HEK293T (cell line): ENCODE data around the gene FTCD.

Experiments used
- ARNT ChIP-seq: fragments of 450-650 bp; IDR thresholded peaks from 2 replicates; pipeline ENCODE4 v1.6.1; 2017; ENCODE audit warnings: mild to moderate bottlenecking
- BHLHE40 ChIP-seq: fragments of 450-650 bp; IDR thresholded peaks from 2 replicates; pipeline ENCODE4 v1.6.1; 2016; ENCODE audit warnings: mild to moderate bottlenecking, moderate library complexity, borderline replicate concordance
- L3MBTL2 ChIP-seq: fragments of 450-650 bp; conservative IDR thresholded peaks from 2 replicates; pipeline ENCODE4 v1.6.1; 2016; ENCODE audit warnings: mild to moderate bottlenecking
- SP1 ChIP-seq: fragments of 450-650 bp; IDR thresholded peaks from 2 replicates; pipeline ENCODE4 v1.6.1; 2017
- TARDBP ChIP-seq: fragments of 450-650 bp; IDR thresholded peaks from 2 replicates; pipeline ENCODE4 v1.6.1; 2016
- ZNF384 ChIP-seq: fragments of 450-650 bp; IDR thresholded peaks from 2 replicates; pipeline ENCODE4 v1.6.1; 2016

DNA sequence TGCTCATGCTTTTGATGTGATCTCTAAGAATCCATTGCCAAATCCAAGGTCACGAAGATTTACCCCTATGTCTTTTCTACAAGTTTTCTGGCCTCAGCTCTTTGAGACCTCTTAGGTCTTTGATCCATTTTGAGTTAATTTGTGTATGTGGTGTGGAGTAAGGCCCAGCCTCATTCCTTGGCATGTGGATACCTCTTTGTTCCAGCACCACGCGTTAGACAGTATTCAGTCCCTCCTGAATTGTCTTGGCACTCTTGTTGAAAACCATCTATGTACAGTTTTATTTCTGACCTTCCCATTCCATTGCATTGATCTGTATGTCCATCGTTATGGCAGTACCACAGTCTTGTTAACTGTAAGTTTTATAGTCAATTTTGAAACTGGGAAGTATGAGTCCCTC is 8.0 kb upstream of the FTCD start:
- no peak for TF ChIP-seq TARDBP
- no peak for TF ChIP-seq SP1
- no peak for TF ChIP-seq L3MBTL2
- no peak for TF ChIP-seq BHLHE40
- no peak for TF ChIP-seq ARNT
- no peak for TF ChIP-seq ZNF384
